SK-MEL-5 (cell line): ENCODE measurements around the gene CNGA4. TPM values are rescaled to one million over a fixed set of nuclear protein-coding genes. Genes with fewer than 3 reads are reported as not detected.
A peak's percentile ranks its signal among the peaks of the same experiment; 100 is the strongest.

Source experiments
- DNase-seq: peaks from one replicate; pipeline ENCODE4 v3.0.0-alpha.2; 2016; ENCODE audit warnings: low read depth, low spot score
- in situ Hi-C: cut with HindIII; loops from 2 replicates; pipeline ENCODE4 v1.10.0; 2016; ENCODE audit warnings: low sequenced_read_pairs, high pct_unique_total_duplicates, low pct_unique_long_range_greater_than_20kb
- polyA plus RNA-seq, 2 experiments: library from polyadenylated mRNA; depleted of rRNA; stranded (reverse); fragments of >200 nt; gene quantifications; 2 replicates each; pipeline ENCODE4 v1.2.3, GENCODE V29; 2015
- total RNA-seq: library from RNA; depleted of rRNA; stranded (reverse); fragments of >200 nt; shearing (Covaris generic); gene quantifications from 2 replicates; pipeline ENCODE4 v1.2.3, GENCODE V29; 2014; rRNA removed

Gene CNGA4, protein sequence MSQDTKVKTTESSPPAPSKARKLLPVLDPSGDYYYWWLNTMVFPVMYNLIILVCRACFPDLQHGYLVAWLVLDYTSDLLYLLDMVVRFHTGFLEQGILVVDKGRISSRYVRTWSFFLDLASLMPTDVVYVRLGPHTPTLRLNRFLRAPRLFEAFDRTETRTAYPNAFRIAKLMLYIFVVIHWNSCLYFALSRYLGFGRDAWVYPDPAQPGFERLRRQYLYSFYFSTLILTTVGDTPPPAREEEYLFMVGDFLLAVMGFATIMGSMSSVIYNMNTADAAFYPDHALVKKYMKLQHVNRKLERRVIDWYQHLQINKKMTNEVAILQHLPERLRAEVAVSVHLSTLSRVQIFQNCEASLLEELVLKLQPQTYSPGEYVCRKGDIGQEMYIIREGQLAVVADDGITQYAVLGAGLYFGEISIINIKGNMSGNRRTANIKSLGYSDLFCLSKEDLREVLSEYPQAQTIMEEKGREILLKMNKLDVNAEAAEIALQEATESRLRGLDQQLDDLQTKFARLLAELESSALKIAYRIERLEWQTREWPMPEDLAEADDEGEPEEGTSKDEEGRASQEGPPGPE
- not detected in 2 replicates for total RNA-seq
- 0.10 TPM in 1 of 2 replicates, not detected in the other for polyA plus RNA-seq (2015; cell fraction: cytosol; rRNA removed)
- not detected in 2 replicates for polyA plus RNA-seq (2015; cell fraction: nucleus; rRNA removed)

DNA sequence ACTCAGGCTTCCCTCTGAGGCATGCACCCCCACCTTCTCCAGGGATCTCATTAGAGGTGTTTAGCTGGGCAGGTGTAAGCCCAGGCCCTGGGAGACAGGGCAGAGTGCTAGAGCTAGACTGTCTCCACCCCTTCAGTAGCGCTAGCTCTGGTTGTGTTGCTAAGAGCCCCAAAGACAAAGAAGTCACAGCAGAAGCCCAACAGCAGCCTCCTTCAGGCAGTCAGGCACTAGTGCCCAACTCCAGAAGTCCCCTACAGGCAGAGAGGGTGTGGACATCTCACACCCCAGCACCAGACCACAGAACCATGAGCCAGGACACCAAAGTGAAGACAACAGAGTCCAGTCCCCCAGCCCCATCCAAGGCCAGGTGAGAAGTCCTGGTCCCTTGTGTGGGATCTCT is at the start of gene CNGA4:
Gene CNGA4 (plus strand): TSS at position 188 of the 400 bp plus-strand sequence. CDS start 118 bp downstream, at position 306.
- no peak for DNase-seq
- in situ Hi-C loops, result no loop called here

DNA sequence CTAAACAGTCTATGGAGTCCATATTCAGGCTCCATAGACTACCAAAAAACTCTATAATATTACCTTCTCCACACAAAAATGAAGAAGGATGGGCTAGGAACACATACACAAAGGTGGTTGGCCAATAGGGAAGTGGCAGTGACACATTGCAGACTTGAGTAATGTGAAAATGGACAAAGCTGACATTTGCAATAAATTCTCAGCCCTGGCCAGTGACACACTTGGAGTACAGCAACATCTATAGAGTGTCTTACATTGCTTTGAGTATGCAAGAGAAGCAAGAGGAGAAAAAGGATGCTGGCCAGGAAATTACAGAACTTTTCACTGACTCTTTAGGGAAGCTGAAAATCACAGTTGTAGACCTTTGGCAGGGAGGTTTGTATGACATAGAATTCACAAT is 47.1 kb upstream of the CNGA4 start:
- in situ Hi-C loops, result no loop called here
- no peak for DNase-seq

- in situ Hi-C loops, result no loop called here
- DNase-seq, result peak; percentile 82
Measured at GRCh38 chr11:6194065-6194581, 44.8 kb upstream of the CNGA4 start.

- in situ Hi-C loops, result no loop called here
- no peak for DNase-seq
Measured at GRCh38 chr11:6196396-6196795, 42.5 kb upstream of the CNGA4 start.

DNA sequence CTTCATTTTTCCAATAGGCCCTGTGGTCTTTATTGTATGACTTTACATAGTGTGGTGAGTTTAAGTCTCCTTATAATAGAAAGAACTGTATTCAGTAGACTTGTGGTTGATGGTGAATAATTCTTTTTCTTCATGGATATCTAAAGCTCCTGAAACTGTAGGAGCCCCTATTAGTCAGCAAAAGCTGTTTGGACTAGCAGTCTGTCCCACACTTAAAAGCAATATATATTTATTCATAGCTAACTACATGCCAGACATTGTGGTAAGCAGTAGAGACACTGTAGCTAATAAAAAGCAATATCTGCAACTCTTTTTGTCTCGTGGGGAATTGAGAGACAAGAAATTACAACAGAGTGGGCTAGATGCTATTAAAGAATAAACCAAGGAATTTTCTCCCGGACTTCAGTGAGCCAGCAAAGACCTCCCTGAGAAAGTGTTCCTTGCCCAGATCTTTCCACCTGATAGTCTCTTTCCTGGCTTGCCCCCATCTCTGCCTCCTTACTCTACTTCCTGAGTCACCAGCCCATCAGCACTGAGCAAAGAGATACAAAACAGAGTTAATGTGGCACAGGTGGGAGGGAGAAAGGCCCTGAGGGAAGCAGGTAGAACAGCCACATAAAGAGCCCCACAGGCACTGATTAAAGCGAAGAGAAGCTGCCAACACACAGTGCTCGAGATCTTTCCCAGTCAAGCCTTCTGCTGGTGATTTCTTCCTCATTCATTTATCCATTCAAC is 41.3 kb upstream of the CNGA4 start:
- in situ Hi-C loops, result no loop called here
- no peak for DNase-seq

DNA sequence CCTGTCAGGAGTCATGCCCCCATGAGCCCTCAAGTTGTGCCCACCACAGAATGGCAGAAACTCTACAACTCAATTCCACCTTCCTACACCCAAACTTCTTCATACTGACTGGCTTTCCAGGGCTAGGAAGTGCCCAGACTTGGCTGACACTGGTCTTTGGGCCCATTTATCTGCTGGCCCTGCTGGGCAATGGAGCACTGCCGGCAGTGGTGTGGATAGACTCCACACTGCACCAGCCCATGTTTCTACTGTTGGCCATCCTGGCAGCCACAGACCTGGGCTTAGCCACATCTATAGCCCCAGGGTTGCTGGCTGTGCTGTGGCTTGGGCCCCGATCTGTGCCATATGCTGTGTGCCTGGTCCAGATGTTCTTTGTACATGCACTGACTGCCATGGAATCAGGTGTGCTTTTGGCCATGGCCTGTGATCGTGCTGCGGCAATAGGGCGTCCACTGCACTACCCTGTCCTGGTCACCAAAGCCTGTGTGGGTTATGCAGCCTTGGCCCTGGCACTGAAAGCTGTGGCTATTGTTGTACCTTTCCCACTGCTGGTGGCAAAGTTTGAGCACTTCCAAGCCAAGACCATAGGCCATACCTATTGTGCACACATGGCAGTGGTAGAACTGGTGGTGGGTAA is 39.6 kb upstream of the CNGA4 start, which contains the start of gene OR52W1:
Gene OR52W1 (plus strand): TSS at position 51 of the 637 bp plus-strand sequence. CDS start 0 bp downstream, at position 51.
- in situ Hi-C loops, result no loop called here
- DNase-seq, result no peak

DNA sequence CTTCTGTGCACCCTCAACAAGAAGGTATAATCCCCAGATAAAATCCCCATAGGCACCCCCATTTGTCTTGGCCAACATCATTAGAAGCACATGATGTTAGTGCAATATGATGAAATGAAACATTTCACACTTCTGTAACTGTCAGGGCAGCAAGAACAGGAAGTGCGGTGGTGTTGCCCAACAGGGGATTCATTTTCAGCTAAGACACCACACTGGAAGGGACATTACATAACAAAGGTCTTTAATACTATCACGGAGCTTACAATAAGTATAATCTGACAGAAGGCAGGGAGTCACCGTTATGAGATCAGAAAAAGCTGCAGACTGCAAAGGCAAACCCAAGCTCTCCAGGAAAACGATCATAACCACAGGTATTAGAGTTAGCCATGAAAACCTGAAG is 37.9 kb upstream of the CNGA4 start:
- DNase-seq, result no peak
- in situ Hi-C loops, result no loop called here

DNA sequence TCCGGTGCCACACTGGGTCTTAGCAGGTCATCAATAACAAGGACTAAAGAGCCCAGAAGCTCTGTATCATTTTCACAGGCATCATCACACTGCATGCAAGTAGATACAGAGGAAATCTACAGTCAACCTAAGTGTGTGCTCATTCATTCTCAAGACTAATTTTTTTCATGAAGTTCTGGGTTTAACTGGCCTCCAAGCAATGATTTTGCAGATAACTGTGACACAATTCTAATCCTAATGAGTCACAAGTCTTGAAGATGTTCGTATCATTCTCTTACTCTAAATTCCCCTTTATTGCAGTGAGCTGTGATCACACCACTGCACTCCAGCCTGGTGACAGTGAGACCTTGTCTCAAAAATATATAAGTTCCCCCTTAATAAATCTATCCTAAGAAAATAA is 37.4 kb upstream of the CNGA4 start:
- in situ Hi-C loops, result no loop called here
- DNase-seq, result no peak

- in situ Hi-C loops, result no loop called here
Measured at GRCh38 chr11:6202041-6202440, 36.8 kb upstream of the CNGA4 start.

GRCh38 chr11:6203327-6203726 is 35.6 kb upstream of the CNGA4 start:
- in situ Hi-C loops, result no loop called here
- DNase-seq, result no peak

More at GRCh38 chr11:6202041-6202440, 36.8 kb upstream of the CNGA4 start:
- DNase-seq, result no peak

DNA sequence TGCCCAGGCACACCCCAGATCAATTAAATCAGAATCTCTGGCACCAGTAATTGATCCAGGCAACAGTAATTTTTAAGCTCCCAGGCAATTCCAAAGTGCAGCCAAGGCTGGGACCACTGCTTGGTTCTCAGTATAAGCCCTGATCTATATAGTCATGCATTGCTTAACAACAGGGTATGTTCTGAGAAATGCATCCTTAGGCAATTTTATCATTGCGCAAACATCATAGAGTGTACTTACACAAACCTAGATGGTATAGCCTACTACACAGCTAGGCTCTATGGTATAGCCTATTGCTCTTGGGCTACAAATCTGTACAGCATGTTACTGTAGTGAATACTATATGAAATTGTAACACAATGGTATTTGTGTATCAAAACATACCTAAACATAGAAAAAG is 34.2 kb upstream of the CNGA4 start:
- in situ Hi-C loops, result no loop called here
- no peak for DNase-seq

GRCh38 chr11:6205366-6205765 is 33.5 kb upstream of the CNGA4 start, which contains the start of gene C11orf42:
C11orf42 (plus strand) TSS chr11:6205557; CDS start chr11:6205616, 59 bp downstream.
- no peak for DNase-seq
- in situ Hi-C loops, result no loop called here

DNA sequence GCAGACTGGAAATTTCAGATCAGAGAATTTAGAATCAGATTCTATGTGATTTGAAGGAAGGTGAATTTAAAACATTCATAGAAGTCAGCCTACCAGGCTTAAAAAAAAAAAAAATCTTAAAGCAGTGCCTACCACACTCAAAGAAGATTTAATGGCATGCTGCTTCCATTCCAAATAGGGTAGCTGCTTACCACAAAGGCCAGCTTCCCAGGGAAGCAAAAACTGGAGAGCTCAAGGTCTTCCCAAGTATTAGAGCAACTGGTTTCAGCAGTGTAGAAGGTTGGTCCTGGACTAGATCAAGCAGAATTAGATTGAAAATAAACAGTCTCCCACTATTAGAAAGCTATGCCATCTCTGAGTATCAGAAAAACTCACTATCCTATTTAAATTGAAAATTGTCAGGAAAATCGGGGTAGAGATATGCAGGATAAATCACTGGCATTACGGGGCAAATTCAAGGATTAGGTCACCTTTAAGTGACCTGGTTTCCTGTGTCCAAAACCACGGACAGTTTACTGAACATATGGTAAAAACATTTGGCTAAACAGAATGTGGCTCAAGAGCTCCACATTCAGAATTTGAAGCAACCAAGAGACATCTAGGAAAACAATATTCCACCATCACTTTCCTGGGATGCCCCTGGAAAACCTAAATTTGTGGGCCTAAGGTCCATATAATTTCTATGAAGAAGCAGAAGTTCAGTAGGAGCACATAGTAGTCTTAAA is 32.3 kb upstream of the CNGA4 start:
- DNase-seq, result no peak
- in situ Hi-C loops, result no loop called here

DNA sequence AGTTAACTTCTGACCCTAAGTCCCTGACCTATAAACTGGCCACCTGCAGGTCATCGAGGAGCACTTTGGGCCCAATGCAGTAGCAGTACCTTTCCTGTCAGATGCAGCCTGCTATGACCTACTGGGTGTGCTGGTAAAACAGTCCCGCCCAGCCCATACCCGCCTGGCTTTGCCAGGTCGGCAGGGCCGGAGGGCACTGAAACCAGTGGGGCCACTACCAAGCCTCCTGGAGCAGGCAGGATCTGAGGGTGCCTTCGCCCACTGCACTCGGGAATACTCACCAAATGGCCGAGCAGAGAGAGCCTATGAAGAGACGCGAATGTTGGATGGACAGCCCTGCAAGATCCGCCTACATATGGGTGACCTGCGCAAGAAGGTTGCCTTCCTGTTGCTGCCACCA is 29.1 kb upstream of the CNGA4 start:
- in situ Hi-C loops, result no loop called here
- no peak for DNase-seq

DNA sequence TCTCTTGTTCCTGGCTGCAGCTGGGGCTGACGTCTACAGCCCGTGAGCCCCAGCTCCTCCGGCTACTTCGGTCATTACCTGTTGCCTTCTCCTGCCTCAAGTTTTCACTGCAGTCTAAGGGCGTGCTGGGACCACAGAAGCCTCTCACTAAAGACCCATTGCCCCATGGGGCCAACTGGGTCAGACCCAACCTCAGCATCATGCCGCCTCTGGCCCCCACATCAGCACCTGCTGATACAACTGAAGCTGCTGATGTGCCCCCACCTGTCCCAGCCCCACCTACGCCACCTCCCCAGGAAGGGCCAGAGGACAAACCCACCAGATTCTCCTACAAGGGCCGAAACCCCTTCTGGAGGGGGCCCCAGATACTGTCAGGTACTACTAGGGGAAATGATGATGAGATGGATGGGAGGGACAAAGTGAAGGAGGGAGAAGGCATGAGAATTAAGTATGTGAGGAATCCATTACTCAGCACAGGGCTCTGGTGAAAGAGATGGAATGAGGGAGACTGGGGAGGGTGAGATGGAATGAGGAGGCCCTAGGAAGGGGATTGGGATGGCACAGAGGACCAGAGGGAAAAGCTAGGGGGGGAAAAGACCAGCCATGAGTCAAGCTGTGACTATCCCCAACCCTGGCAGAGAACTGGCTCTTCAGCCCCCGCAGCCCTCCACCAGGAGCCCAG is 28.5 kb upstream of the CNGA4 start:
- in situ Hi-C loops, result no loop called here
- DNase-seq, result no peak

- DNase-seq, result no peak
- in situ Hi-C loops, result no loop called here
Measured at GRCh38 chr11:6214530-6214929, 24.4 kb upstream of the CNGA4 start.
